VCaP (cell line): ENCODE data around the gene RPS6KL1.
"Not testable (repeated sequence)": the region's sequence is repeated elsewhere in the genome, so short reads cannot be mapped to it uniquely, and the experiment has no call there.

Experiments used
- H3K27ac ChIP-seq: fragments of 450-650 bp; 2 replicates; pipeline ENCODE4 v1.5.1; 2017
- CTCF ChIP-seq: fragments of 450-650 bp; conservative IDR thresholded peaks from 2 replicates; pipeline ENCODE4 v1.5.1; 2017; ENCODE audit warnings: mild to moderate bottlenecking, moderate library complexity

The RPS6KL1 gene

GRCh38 chr14:74938531-74939495 is 15.8 kb upstream of the RPS6KL1 start:
- no peak overlapping the region for H3K27ac ChIP-seq
- TF ChIP-seq CTCF: no peak

DNA sequence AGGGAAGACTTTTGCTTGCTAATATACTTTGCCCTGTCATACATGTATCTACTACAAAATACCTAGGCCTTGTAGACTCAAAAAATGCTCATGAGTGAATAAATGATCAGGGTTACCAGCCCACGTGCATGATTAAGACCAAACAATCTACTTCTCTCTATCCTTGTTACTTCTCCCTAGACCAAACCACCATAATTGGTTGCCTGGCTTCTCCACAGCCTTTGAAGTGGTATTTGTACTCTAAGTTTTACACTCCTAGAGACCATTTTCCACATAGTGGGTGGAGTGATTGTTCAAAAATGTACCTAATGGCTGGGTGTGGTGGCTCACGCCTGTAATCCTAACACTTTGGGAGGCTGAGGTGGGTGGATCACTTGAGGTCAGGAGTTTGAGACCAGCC is 14.1 kb upstream of the RPS6KL1 start:
- no peak overlapping the region for H3K27ac ChIP-seq
- no peak for TF ChIP-seq CTCF

DNA sequence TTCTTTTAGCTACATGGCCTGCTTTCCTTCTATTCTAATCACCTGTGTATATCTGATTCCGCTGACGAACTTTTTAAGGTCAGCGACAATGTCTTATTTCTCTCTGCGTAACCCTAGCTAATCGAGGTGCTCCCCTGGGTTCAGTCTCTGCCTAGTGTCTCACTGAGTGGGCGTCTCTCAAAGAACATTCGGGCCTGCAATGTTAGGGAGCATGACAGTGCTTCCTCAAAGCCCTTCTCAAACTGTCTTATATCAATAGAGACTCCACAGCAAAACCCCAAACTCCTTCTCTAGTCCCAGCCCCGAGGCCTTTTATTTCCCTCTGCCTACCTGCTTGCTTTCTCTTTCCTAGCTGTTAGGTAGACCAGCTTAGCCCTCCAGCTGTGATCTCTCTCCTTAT is 13.7 kb upstream of the RPS6KL1 start:
- TF ChIP-seq CTCF: no peak
- H3K27ac ChIP-seq: no peak overlapping the region

DNA sequence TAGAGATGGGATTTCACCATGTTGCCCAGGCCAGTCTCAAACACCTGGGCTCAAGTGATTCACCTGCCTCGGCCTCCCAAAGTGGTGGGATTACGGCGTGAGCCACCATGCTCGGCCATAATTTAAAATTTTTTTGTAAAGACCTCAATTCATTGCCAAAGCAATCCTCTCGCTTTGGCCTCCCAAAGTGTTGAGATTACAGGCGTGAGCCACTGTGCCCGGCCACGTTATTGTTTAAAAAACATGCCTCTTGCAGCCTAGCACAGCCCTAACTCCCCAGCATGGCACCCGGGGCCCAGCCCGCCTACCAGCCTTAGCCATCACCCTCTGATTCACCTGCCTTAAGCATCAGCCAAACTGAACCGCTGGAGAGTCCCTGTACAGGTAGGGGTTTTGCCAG is 13.1 kb upstream of the RPS6KL1 start:
- TF ChIP-seq CTCF: no peak
- no peak overlapping the region for H3K27ac ChIP-seq

GRCh38 chr14:74935360-74935680 is 12.3 kb upstream of the RPS6KL1 start:
- no peak overlapping the region for H3K27ac ChIP-seq
- no peak for TF ChIP-seq CTCF

GRCh38 chr14:74934476-74935359 is 11.7 kb upstream of the RPS6KL1 start:
- no peak overlapping the region for H3K27ac ChIP-seq
- no peak for TF ChIP-seq CTCF

DNA sequence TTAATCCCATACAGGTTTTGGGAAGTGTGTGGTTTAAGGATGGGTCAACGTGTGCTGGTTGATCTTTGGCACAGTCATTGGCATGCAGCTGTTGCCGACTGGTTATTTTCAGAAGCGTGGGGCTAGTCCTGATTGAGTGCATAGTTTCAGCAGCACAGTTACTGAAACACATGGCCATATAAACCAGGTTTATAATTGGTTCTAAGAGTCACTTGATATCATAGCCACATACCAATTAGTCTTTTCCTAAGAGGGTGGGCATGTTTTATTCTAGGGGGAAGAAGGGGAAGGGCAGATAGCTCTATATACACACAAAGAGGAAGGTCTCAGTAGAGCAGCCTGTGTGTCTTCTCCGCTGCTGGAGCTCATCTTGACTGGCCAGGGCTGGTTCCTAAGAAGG is 11.0 kb upstream of the RPS6KL1 start:
- H3K27ac ChIP-seq: no peak overlapping the region
- TF ChIP-seq CTCF: no peak

DNA sequence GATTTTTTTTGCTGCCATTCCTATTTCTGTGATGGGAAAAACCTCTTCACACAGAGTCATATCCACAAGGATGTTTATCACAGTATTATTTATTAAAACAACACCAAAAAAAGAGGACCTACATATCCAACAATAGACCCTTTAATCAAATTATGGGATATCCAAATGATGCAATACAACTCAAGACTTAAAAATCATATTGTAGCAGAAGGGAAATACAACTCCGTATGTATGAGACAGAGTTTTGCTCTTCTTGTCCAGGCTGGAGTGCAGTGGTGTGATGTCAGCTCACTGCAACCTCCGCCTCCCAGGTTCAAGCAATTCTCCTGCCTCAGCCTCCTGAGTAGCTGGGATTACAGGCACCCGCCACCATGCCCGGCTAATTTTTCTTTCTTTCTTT is 9.9 kb upstream of the RPS6KL1 start:
- not testable (repeated sequence) for H3K27ac ChIP-seq
